H1 (cell line): Measurements from ENCODE around the gene CC2D1A.
"Not testable (repeated sequence)": the region's sequence is repeated elsewhere in the genome, so short reads cannot be mapped to it uniquely, and the experiment has no call there.

Experiments
- EP300 ChIP-seq, 2 experiments: IDR thresholded peaks; 1 replicate in 1 of 2; 2 replicates in 1 of 2; pipeline ENCODE4 v1.6.1; 2011 to 2012; ENCODE audit warnings: low read depth in 2 of 2, low read length in 2 of 2, mild to moderate bottlenecking in 2 of 2, borderline replicate concordance in 1 of 2, inconsistent platforms in 1 of 2, moderate library complexity in 1 of 2
- FOSL1 ChIP-seq: IDR thresholded peaks from 2 replicates; pipeline ENCODE4 v1.6.1; 2011; ENCODE audit warnings: mild to moderate bottlenecking, low read depth, low read length, moderate library complexity; ENCODE audit not compliant: insufficient read depth
- JUND ChIP-seq: IDR thresholded peaks from 2 replicates; pipeline ENCODE4 v1.6.1; 2011; ENCODE audit warnings: mild to moderate bottlenecking, improper control_type of control experiment, low read length
- KDM4A ChIP-seq: IDR thresholded peaks from one replicate; pipeline ENCODE4 v1.7.1; 2012; ENCODE audit warnings: low read depth, mild to moderate bottlenecking, moderate library complexity, low read length, inconsistent platforms; ENCODE audit not compliant: severe bottlenecking
- MAFK ChIP-seq: IDR thresholded peaks from 2 replicates; pipeline ENCODE4 v1.6.1; 2012; ENCODE audit warnings: low read depth, mild to moderate bottlenecking, improper control_type of control experiment, low read length
- POLR2AphosphoS5 ChIP-seq: IDR thresholded peaks from 2 replicates; pipeline ENCODE4 v1.6.1; 2011; ENCODE audit warnings: low read depth, low read length
- RAD21 ChIP-seq, 2 experiments: IDR thresholded peaks in 1 of 2; conservative IDR thresholded peaks in 1 of 2; 2 replicates each; pipeline ENCODE4 v1.6.1; 2011; ENCODE audit warnings: low read depth in 2 of 2, low read length in 2 of 2, improper control_type of control experiment in 1 of 2, inconsistent platforms in 1 of 2, mild to moderate bottlenecking in 1 of 2, moderate library complexity in 1 of 2
- RNF2 ChIP-seq: fragments of 200-900, 300-1000 bp; sonication (generic); IDR thresholded peaks from 2 replicates; pipeline ENCODE4 v1.7.1; 2016; ENCODE audit warnings: borderline replicate concordance, low read depth, mild to moderate bottlenecking, antibody characterized with exemption, low read length; ENCODE audit not compliant: poor library complexity, severe bottlenecking; ENCODE audit errors: missing control alignments
- SIX5 ChIP-seq: IDR thresholded peaks from 2 replicates; pipeline ENCODE4 v1.6.1; 2011; ENCODE audit warnings: mild to moderate bottlenecking, low read depth, low read length
- SP1 ChIP-seq: IDR thresholded peaks from 2 replicates; pipeline ENCODE4 v1.6.1; 2011; ENCODE audit warnings: low read depth, low read length
- TEAD4 ChIP-seq: IDR thresholded peaks from 2 replicates; pipeline ENCODE4 v1.6.1; 2012; ENCODE audit warnings: low read depth, low read length, inconsistent platforms, mixed read lengths
- ZNF274 ChIP-seq: IDR thresholded peaks from 2 replicates; pipeline ENCODE4 v1.7.0; 2012; ENCODE audit warnings: low read length, borderline replicate concordance; ENCODE audit errors: extremely low read depth
- TF ChIP-seq, protein P1 (sequence below), 3 experiments: IDR thresholded peaks; 1 replicate in 2 of 3; 2 replicates in 1 of 3; pipeline versions ENCODE4 v1.5.1 to v1.6.1; 2011; ENCODE audit warnings: low read length in 3 of 3, mild to moderate bottlenecking in 3 of 3, inconsistent platforms in 2 of 3, low read depth in 1 of 3, moderate library complexity in 1 of 3; ENCODE audit not compliant: insufficient read depth in 1 of 3; ENCODE audit errors: control extremely low read depth in 1 of 3

- TF ChIP-seq EP300 (IDR thresholded peaks at IDR 0.05; ENCODE audit: borderline replicate concordance in 1 of 2, low read depth in 2 of 2, low read length in 2 of 2); SP1; ZNF274; RNF2; MAFK; RAD21 (IDR thresholded peaks at IDR 0.05 in 1 of 2, conservative IDR thresholded peaks at IDR 0.05 in 1 of 2; ENCODE audit: low read depth in 2 of 2, low read length in 2 of 2); POLR2AphosphoS5; KDM4A; FOSL1; SIX5; TEAD4; JUND: not testable (repeated sequence)
- TF ChIP-seq, protein P1, sequence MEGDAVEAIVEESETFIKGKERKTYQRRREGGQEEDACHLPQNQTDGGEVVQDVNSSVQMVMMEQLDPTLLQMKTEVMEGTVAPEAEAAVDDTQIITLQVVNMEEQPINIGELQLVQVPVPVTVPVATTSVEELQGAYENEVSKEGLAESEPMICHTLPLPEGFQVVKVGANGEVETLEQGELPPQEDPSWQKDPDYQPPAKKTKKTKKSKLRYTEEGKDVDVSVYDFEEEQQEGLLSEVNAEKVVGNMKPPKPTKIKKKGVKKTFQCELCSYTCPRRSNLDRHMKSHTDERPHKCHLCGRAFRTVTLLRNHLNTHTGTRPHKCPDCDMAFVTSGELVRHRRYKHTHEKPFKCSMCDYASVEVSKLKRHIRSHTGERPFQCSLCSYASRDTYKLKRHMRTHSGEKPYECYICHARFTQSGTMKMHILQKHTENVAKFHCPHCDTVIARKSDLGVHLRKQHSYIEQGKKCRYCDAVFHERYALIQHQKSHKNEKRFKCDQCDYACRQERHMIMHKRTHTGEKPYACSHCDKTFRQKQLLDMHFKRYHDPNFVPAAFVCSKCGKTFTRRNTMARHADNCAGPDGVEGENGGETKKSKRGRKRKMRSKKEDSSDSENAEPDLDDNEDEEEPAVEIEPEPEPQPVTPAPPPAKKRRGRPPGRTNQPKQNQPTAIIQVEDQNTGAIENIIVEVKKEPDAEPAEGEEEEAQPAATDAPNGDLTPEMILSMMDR (IDR thresholded peaks at IDR 0.05; ENCODE audit: control extremely low read depth in 1 of 3, insufficient read depth in 1 of 3, low read depth in 1 of 3, low read length in 3 of 3), result not testable (repeated sequence)
Measured at GRCh38 chr19:13973479-13973878, 67.5 kb downstream of the CC2D1A start.
